B cell (primary cell): ENCODE data around the gene NT5E.

Source experiments
- CTCF ChIP-seq: fragments of 200-600 bp; IDR thresholded peaks from one replicate; pipeline ENCODE4 v1.8.0; 2022; ENCODE audit warnings: antibody characterized with exemption, mild to moderate bottlenecking
- EZH2 ChIP-seq: IDR thresholded peaks from 2 replicates; pipeline ENCODE4 v1.6.1; 2012; ENCODE audit warnings: borderline replicate concordance, low read depth, mild to moderate bottlenecking, moderate library complexity, low read length; ENCODE audit not compliant: insufficient read depth, poor library complexity, severe bottlenecking

- TF ChIP-seq CTCF (no peak), EZH2 (no peak)
Observed at GRCh38 chr6:85405175-85405852, 44.6 kb upstream of the NT5E start.
